Upper lobe of right lung (tissue), 1 donor: ENCODE measurements around the gene NPPB. TPM values are rescaled to one million over a fixed set of nuclear protein-coding genes. Genes with fewer than 3 reads are reported as not detected.

Experiments
- ATAC-seq: fragments of 200-7000 bp; cut with Tn5 transposase; one replicate; pipeline ENCODE4 v1.9.1; 2020; ENCODE audit warnings: mild to moderate bottlenecking, moderate library complexity
- DNase-seq: peaks from one replicate; pipeline ENCODE4 v3.0.0-alpha.2; 2020
- H3K27ac ChIP-seq: fragments of 200-600 bp; one replicate; pipeline ENCODE4 v1.8.0; 2022
- H3K27me3 ChIP-seq: fragments of 200-600 bp; one replicate; pipeline ENCODE4 v1.8.0; 2022; ENCODE audit warnings: mild to moderate bottlenecking
- H3K36me3 ChIP-seq: fragments of 200-600 bp; one replicate; pipeline ENCODE4 v1.8.0; 2022
- H3K4me1 ChIP-seq: fragments of 200-600 bp; one replicate; pipeline ENCODE4 v1.8.0; 2022
- H3K4me3 ChIP-seq: fragments of 200-600 bp; one replicate; pipeline ENCODE4 v1.8.0; 2022; ENCODE audit warnings: mild to moderate bottlenecking
- H3K9me3 ChIP-seq: fragments of 200-600 bp; one replicate; pipeline ENCODE4 v1.8.0; 2022
- CTCF ChIP-seq: fragments of 200-600 bp; IDR thresholded peaks from one replicate; pipeline ENCODE4 v1.8.0; 2022; ENCODE audit warnings: antibody characterized with exemption
- intact Hi-C: fragments of 100-400 bp; cut with DNase I; formaldehyde crosslinking; loops from one replicate; pipeline ENCODE4 v1.11.0; 2022
- total RNA-seq: library from RNA; stranded (reverse); fragmentation: NEBNext Ultra II Directional; extraction: Animal tissue kit (Norgen Biotek cat#: 25700); gene quantifications from one replicate; pipeline ENCODE4 v1.2.1, GENCODE V29; 2021
- donor health status: DM: no; HTN: yes; CAD: no; lungs with severe emphysema.

NPPB gene
- total RNA-seq, 1 donor from 2014 or later = 0.81 TPM

DNA sequence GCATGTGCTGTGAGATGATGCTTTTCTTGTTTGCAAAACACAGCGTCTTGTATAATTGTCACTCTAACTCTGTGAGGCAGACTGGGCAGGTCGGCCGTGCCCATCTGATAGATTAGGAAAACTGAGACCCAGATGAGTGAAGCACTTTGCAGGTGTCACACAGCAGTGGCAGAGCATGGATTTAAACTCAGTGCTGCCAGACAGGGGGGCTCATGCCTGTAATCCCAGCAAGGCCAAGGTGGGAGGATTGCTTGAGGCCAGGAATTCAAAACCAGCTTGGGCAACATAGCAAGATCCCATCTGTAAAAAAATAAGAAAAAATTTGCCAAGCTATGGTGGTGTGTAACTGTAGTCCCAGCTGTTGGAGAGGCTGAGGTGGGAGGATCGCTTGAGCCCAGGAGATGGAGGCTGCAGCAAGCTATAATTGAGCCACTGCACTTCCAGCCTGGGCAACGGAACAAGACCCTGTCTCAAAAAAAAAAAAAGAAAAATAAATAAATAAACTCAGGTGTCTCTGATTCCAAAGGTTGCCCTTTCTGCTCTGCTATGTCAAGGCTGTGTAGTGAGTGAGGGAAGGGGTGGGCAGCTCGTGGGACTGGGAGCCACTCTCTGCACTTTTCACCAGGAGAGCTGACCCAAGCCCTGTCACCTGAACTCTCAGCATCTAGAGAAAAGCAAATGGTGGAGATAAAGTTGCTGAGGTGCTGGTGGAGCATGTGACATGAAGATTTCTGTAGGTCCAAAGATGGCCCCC, 32.9 kb upstream of the NPPB start:
- H3K9me3 ChIP-seq = no peaks in the 10 kb centered on the region
- no peak overlapping the region for H3K4me3 ChIP-seq
- no peaks in the 10 kb centered on the region for H3K4me1 ChIP-seq
- no peak overlapping the region for H3K27ac ChIP-seq
- H3K27me3 ChIP-seq = peaks cover 21% of the 10 kb centered on the region
- DNase-seq = no peak
- TF ChIP-seq CTCF = no peak
- no peaks in the 10 kb centered on the region for H3K36me3 ChIP-seq
- ATAC-seq = no peak
- intact Hi-C loops = loop anchor here (5.0 kb wide), 1 partner anchor 54 kb away; no protein-coding TSS in a partner anchor

GRCh38 chr1:11888877-11889208, 30.1 kb upstream of the NPPB start:
- Histone ChIP-seq H3K36me3 (no peaks in the 10 kb centered on the region), H3K9me3 (no peaks in the 10 kb centered on the region), H3K27ac (no peak overlapping the region), H3K27me3 (peaks cover 7% of the 10 kb centered on the region), H3K4me1 (no peaks in the 10 kb centered on the region), H3K4me3 (no peak overlapping the region)
- ATAC-seq (no peak), DNase-seq (no peak)
- no peak for TF ChIP-seq CTCF
- intact Hi-C loops = no loop called here

DNA sequence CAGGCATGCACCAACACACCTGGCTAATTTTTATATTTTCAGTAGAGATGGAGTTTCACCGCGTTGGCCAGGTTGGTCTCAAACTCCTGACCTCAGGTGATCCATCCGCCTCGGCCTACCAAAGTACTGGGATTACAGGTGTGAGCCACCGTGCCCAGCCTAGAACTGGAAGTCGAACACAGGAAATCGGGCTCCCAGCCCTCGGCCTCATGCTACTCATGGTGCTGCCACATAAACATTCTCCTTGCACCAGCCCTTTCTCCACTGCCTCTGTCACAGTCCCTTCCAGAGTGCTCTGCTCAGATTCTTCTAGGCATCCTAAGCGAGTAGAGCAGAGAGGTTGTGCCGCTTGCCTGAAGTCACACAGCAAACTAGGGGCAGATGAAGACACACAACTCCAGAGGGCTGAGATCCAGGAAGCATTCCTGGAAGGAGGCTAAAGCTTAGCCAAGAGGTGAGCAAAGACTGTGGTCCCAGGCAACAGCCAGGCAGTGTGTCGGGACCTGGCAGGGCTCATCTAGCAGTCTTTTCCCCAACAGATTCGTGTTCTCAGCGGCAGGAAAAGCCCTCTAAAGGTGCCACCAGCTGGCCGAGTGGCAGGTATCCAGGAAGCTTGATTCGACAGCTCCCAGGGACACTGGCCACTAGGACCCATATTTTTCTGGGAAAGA, 29.6 kb upstream of the NPPB start:
- H3K36me3 ChIP-seq = no peaks in the 10 kb centered on the region
- H3K27me3 ChIP-seq = peaks cover 7% of the 10 kb centered on the region
- no peak for TF ChIP-seq CTCF
- H3K4me3 ChIP-seq = no peak overlapping the region
- intact Hi-C loops = no loop called here
- no peak overlapping the region for H3K27ac ChIP-seq
- H3K9me3 ChIP-seq = no peaks in the 10 kb centered on the region
- DNase-seq (no peak), ATAC-seq (no peak)
- no peaks in the 10 kb centered on the region for H3K4me1 ChIP-seq

GRCh38 chr1:11887666-11888007, 28.9 kb upstream of the NPPB start:
- intact Hi-C loops = no loop called here
- Histone ChIP-seq H3K27ac (no peak overlapping the region), H3K27me3 (peaks cover 6% of the 10 kb centered on the region)

GRCh38 chr1:11886986-11887665, 28.4 kb upstream of the NPPB start:
- peaks cover 4% of the 10 kb centered on the region for H3K4me1 ChIP-seq
- ATAC-seq (no peak), DNase-seq (no peak)
- H3K36me3 ChIP-seq = no peaks in the 10 kb centered on the region
- H3K27ac ChIP-seq = no peak overlapping the region
- intact Hi-C loops = no loop called here
- peaks cover under 1% of the 10 kb centered on the region for H3K27me3 ChIP-seq
- H3K9me3 ChIP-seq = no peaks in the 10 kb centered on the region
- no peak overlapping the region for H3K4me3 ChIP-seq
- TF ChIP-seq CTCF = no peak

More at GRCh38 chr1:11887666-11888007, 28.9 kb upstream of the NPPB start:
- Histone ChIP-seq H3K4me1 (peaks cover 4% of the 10 kb centered on the region), H3K36me3 (no peaks in the 10 kb centered on the region), H3K9me3 (no peaks in the 10 kb centered on the region), H3K4me3 (no peak overlapping the region)
- ATAC-seq (no peak), DNase-seq (no peak)
- no peak for TF ChIP-seq CTCF
